Erythroblast (primary cell): Measurements from ENCODE around the gene SBF1.
A peak's percentile ranks its signal among the peaks of the same experiment; 100 is the strongest.

Experiments used
- DNase-seq, 2 experiments: peaks; one replicate each; lab custom pipeline; 2025; lab: John Stamatoyannopoulos, UW
- GATA1 ChIP-seq: IDR thresholded peaks from 2 replicates; pipeline ENCODE4 v1.6.1; 2011; ENCODE audit warnings: low read depth, mild to moderate bottlenecking, control low read depth, low read length, moderate library complexity
- POLR2A ChIP-seq: IDR thresholded peaks from 2 replicates; pipeline ENCODE4 v1.6.1; 2011; ENCODE audit warnings: mild to moderate bottlenecking, low read length

Gene SBF1

DNA sequence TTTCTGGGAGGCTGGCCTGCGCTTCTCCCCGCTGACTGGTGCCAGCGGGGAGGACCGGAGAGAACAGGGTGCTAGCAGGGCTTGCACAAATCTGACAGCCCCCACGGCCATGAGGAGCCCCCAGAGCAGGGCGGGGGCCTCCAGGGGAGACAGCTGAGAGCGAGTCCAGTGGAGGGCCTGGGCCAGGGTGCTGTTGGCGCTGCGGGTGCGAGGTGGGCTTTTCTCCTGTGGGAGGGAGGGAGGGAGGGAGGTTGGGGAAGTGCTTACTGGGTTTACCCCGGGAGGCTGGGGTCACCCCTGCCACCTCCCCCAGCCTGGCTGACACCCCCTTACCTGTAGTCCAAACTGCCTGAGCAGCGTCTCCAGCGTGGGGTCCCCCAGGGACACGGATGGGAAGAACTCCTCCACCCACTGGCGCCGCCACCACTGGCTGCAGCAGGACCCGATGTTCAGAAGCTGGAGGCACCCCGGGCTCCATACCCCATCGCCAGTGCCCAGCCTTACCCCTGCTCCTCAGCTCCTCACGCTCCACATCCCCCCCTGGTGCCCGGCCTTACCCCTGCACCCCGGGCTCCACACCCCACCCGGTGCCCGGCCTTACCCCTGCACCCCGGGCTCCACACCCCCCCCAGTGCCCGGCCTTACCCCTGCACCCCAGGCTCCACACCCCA is 28.8 kb upstream of the SBF1 start:
- TF ChIP-seq POLR2A (no peak), GATA1 (no peak)
- DNase-seq = no peak

DNA sequence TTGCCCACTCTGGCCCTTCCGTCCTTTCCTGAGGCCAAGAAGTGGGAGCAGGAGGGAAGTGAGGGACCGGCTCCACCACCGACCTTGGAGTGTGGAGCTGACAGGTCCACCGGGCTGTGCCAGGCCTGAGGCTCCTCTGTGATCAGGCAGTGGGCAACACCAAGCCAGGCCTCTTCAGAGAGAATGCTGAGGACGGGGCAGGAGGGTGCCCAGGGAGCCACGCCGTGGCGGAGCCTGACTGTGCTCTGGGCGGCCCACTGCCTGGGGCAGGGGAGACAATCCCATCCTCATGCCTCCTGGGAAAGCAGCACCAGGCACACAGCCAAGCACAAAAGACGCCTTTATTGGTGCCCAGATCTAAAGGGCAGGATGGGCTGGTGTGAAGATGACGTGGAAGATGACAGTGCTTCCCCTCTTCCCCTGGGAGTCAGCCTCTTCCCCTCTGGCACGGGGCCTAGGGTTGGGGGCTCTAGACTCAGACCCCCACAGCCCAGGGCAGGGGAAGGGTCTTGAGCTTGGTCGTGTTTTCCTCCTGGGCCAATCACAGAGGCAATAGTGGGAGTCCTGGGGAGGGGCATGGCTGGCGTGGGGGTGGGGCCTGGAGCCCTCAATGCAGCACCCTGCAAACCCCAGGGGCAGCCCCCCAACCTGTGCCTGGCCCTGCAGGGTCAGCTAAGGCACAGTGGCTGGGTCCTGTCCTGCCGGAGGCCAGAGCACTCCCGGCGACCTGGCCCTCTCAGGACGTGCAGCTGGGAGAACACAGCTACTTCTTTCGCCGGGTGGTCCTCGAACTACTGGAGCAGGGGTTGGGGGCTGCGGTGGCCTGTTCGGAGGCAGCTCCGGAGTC is 28.0 kb upstream of the SBF1 start:
- TF ChIP-seq GATA1 = no peak
- no peak for TF ChIP-seq POLR2A
- no peak for DNase-seq

DNA sequence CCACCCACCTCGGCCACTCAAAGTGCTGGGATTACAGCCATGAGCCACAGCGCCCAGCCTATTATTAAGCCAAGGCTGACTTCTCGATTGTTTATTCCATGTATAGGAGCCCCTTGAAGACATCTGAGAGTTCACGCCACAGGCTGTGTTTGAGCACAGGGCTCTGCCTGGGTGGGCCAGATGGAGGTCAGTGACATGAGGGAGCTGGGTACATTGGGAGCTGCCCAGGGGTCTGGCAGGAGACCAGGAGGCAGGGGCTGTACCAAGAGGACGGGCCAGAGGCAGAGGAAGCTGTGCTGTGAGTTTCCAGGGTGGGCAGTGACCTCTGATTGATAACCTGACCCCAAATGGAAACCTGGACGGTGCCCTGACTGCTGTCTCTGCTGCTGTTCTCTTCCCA is 27.3 kb upstream of the SBF1 start:
- DNase-seq = no peak
- no peak for TF ChIP-seq GATA1
- TF ChIP-seq POLR2A = no peak

DNA sequence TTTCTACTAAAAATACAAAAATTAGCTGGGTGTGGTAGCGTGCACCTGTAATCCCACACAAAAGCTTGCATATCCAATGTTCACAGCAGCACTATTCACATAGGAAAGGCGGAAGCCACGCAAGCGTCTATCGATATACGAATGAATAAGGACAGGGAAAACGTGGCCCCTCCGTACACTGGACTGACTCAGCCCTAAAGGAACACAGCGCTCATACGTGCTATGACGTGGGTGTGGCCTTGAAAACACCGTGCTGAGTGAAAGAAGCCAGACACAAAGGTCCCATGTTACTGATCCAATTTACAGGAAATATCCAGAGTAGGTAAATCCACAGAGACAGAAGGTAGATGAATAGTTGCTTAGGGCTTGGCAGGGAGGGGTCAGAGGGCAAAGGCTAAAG is 25.6 kb upstream of the SBF1 start:
- DNase-seq = no peak
- no peak for TF ChIP-seq POLR2A
- TF ChIP-seq GATA1 = no peak

DNA sequence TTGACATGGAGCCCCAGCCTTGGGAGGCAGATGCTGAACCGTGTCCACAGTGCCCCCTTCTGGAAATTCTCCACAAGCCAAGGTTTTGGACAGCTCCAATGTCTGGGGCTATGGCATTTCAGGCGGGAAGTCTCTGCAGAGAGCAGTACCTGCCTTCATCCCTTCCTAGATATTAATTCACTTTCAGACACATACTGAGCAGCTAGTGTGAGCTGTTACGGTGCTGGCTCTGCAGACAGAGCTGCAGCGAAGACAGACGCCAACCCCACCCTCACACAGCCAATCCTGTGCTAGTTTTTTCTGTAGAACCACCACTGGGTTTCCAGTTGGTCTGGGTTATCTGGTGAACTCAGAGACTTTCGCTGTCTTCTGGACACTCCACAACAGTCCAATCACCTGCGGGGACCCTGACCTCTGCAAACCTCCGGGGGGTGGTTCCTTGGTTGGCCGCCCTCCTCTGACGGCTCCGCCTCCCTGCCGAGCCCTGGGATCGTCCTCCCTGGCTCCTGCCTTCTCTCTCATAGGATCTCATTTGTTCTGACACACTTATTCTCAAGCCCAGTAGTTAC is 23.6 kb upstream of the SBF1 start:
- TF ChIP-seq POLR2A (no peak), GATA1 (no peak)
- DNase-seq = peak; percentile 62 to 76

DNA sequence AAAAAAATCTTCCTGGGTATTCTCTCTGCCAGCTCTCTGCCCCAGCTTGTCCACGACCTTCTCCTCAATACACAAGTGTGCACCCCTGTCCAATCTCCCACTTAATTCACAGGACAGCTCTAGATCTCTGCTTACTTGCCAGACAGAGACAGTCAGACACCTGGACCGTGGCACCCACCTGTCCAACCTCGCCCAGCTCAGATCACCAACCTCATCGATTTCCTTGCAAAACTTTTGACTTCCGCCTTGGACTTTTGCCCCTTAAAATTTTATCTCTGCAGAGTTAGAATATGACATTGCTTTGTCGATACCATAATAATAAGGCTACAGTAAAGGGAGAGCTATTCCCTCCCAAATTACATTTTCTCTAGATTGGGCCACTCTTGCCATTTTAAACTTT is 22.3 kb upstream of the SBF1 start:
- DNase-seq = no peak
- TF ChIP-seq GATA1 = no peak
- no peak for TF ChIP-seq POLR2A

DNA sequence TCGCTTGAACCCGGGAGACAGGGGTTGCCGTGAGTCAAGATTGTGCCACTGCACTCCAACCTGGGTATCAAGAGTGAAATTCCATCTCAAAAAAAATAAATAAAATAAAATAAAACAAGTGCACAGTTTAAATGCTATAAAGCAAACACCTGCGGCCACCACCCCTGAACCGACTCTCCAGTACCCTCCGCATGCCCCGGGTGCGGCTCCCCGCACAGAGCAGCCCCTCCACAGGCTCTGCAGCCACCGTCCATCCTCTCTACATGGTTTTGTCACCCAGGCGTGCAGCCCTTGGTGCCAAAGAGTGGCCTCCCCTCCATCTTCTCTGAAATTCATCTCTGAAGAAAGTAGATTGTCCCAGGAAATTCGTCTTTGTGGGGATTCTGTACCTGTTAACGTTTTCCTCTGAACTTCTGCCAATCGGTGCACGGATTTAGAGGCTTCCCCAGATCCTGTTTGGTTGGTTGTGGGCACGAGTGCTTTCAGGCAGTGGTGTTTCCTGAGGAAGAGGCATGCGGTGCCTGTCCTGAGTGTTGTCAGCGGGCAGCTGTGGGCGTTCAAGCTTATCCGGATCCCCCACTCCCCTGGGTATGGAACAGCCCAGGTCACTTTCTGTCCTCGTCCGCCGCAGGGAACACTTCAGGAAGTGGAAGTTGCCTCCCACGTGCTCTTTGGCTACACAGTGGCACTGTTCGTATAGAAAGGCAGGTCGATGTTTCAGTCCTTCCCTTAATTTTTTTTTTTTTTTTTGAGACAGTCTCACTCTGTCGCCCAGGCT is 15.9 kb upstream of the SBF1 start:
- DNase-seq = no peak
- TF ChIP-seq GATA1 = no peak
- no peak for TF ChIP-seq POLR2A

DNA sequence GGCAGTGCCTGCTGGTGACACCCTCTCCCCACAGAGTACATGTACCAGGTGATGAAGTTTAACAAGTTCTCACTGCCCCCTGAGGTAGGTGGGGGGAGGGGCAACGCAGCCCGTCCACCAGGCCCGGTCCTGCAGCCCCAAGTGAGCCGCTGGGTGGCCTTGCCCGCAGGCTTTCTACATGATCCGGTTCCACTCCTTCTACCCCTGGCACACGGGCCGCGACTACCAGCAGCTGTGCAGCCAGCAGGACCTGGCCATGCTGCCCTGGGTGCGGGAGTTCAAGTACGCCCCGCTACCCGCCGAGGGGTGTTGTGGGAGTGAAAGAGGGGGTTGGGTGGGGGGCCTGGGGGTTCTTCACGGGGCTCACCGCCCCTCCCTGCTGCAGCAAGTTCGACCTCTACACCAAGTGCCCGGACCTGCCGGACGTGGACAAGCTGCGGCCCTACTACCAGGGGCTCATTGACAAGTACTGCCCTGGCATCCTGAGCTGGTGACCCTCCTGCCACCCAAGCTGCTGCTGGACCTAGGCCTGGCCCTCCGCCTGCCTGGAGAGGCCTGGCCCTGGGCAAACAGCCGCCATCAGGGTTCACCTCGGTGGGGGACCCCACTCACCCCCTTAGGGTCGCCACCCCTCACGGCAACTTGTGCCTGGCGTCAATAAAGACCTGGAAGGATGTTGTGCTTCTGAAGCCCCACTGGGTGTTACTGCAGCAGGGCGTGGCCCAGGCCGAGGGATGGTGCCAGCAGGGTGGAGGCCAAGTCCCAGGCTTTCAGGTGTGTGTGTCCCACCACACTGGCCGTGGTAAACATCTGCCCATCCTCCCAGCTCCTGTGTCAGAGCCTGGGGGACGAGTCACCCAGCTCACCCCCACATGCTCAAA is 14.8 kb upstream of the SBF1 start:
- no peak for DNase-seq
- TF ChIP-seq GATA1 (no peak), POLR2A (no peak)

DNA sequence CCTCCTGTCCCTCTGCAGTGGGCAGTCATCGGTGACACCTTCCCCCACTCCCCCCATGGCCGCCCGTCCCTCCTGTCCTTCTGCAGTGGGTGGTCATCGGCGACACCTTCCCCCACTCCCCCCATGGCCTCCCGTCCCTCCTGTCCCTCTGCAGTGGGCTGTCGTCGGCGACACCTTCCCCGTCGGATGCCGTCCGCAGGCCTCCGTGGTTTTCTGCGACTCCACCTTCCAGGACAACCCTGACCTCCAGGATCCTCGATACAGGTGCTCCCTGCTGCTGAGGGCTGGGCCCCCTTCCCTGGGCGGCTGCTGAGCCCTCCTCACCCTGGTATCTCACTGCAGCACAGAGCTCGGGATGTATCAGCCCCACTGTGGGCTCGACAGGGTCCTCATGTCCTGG is 14.1 kb upstream of the SBF1 start:
- TF ChIP-seq GATA1 (no peak), POLR2A (no peak)
- DNase-seq = no peak

DNA sequence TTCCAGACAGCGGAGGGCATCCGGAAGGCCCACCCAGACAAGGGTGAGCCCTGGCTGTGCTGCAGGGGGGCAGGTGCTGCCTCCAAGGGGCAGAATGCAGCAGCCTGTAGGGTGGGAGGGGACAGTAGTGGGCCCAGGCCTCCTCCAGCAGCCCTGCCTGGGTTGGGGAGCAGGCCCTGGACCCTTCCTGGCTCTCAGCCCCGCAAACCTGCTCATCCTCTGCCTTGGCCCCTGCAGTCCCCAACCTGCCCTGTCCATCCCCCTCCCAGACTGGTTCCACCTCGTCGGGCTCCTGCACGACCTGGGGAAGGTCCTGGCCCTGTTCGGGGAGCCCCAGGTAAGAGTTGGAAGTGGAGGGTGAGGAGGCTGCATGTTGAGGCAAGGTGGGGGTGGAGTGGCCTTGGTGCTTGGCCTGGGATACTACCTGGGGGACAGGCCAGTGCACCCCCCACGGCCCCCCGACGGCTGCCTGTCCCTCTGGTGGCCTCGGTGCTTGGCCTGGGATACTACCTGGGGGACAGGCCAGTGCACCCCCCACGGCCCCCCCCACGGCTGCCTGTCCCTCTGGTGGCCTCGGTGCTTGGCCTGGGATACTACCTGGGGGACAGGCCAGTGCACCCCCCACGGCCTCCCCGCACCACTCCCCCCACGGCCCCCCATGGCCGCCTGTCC is 13.3 kb upstream of the SBF1 start:
- no peak for DNase-seq
- TF ChIP-seq GATA1 = no peak
- no peak for TF ChIP-seq POLR2A

DNA sequence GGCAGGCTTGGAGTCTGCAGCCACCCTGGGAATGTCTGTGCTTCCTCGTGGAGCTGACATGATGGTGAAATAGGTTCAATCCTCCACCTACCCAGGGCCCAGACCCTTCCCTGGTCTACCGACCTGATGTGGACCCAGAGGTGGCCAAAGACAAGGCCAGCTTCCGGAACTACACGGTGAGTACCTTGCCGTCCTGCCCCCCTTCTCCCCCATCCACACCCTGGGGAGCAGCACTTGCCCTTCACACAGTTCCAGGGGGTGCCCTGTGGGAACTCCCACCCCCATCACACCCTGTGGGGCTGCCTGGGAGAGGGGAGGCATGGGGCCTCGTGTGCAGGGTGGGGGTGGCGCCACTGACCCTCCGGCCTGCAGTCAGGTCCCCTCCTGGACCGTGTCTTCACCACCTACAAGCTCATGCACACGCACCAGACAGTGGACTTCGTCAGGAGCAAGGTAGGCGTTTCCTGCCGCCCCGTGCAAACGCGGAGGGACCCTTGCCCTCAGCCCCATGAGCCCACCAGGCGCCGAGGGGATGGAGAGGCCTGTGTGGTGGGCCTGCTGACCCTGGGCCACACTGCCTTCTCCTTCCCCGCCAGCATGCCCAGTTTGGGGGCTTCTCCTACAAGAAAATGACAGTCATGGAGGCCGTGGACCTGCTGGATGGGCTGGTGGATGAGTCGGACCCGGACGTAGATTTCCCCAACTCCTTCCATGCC is 12.6 kb upstream of the SBF1 start:
- no peak for DNase-seq
- no peak for TF ChIP-seq POLR2A
- no peak for TF ChIP-seq GATA1
